ENCODE results near the gene MAX.

The MAX gene

GRCh38 chr14:65104791-65105190 is 2.5 kb upstream of the MAX start:
- DNase-seq (ENCODE audit: extremely low read depth, low read depth): no peak
- TF ChIP-seq, protein P1, sequence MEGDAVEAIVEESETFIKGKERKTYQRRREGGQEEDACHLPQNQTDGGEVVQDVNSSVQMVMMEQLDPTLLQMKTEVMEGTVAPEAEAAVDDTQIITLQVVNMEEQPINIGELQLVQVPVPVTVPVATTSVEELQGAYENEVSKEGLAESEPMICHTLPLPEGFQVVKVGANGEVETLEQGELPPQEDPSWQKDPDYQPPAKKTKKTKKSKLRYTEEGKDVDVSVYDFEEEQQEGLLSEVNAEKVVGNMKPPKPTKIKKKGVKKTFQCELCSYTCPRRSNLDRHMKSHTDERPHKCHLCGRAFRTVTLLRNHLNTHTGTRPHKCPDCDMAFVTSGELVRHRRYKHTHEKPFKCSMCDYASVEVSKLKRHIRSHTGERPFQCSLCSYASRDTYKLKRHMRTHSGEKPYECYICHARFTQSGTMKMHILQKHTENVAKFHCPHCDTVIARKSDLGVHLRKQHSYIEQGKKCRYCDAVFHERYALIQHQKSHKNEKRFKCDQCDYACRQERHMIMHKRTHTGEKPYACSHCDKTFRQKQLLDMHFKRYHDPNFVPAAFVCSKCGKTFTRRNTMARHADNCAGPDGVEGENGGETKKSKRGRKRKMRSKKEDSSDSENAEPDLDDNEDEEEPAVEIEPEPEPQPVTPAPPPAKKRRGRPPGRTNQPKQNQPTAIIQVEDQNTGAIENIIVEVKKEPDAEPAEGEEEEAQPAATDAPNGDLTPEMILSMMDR (IDR thresholded peaks at IDR 0.05; ENCODE audit: low read depth, low read length): no peak

GRCh38 chr14:65103150-65103760 is 938 bp upstream of the MAX start:
- TF ChIP-seq, protein P1 (IDR thresholded peaks at IDR 0.05; ENCODE audit: low read depth, low read length): peak; percentile 5; the same call in 1 of the 2 replicates
- DNase-seq (ENCODE audit: extremely low read depth, low read depth): no peak

GRCh38 chr14:65101631-65102440 is 481 bp downstream of the MAX start:
- TF ChIP-seq, protein P1 (IDR thresholded peaks at IDR 0.05; ENCODE audit: low read depth, low read length): no peak
- no peak for DNase-seq (ENCODE audit: extremely low read depth, low read depth)

- TF ChIP-seq, protein P1 (IDR thresholded peaks at IDR 0.05; ENCODE audit: low read depth, low read length): no peak
- DNase-seq (ENCODE audit: extremely low read depth, low read depth): no peak
Observed at GRCh38 chr14:65100922-65101541, 1.3 kb downstream of the MAX start.

DNA sequence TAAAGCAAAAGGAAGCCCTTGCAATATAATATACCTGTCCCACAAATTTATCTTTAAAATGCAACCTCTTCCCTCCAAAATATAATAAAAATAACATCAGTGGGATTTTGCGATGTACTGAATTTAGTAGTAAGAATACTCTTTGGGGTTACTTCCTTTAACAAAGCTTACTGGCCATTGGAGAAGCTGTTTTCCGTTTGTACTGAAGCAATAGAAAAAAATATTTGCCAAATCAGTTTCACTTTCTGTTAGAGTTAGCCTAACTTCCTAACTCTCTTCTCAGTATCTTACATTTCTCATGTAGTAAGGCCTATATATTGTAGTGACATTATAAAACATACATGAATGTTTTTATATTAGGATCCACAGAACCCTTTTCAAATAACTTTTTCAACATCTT is 3.7 kb downstream of the MAX start:
- TF ChIP-seq, protein P1 (IDR thresholded peaks at IDR 0.05; ENCODE audit: low read depth, low read length): no peak
- no peak for DNase-seq (ENCODE audit: extremely low read depth, low read depth)

GRCh38 chr14:65096323-65097089 is 5.8 kb downstream of the MAX start:
- DNase-seq (ENCODE audit: extremely low read depth, low read depth): no peak
- TF ChIP-seq, protein P1 (IDR thresholded peaks at IDR 0.05; ENCODE audit: low read depth, low read length): no peak
